Prostate gland (tissue), 2 donors: Measurements from ENCODE around the gene STRA8. TPM values are rescaled to one million over a fixed set of nuclear protein-coding genes. Genes with fewer than 3 reads are reported as not detected.

Source experiments
- DNase-seq: peaks from one replicate; pipeline ENCODE4 v3.0.0-alpha.2; 2019; ENCODE audit warnings: low spot score
- H3K27ac ChIP-seq, 2 donors: fragments of 200-600 bp; sonication (generic); 2 replicates each; pipeline ENCODE4 v1.5.1; 2017 to 2019
- H3K27me3 ChIP-seq: fragments of 200-600 bp; sonication (generic); replicated peaks from 2 replicates; pipeline ENCODE4 v1.5.1; 2019; ENCODE audit not compliant: insufficient read depth
- H3K36me3 ChIP-seq, 2 donors: fragments of 200-600 bp; sonication (generic); 1 replicate in 1 of 2; 2 replicates in 1 of 2; pipeline versions ENCODE4 v1.5.1 to v1.8.1; 2017 to 2019
- H3K4me1 ChIP-seq: fragments of 200-600 bp; sonication (generic); replicated peaks from 2 replicates; pipeline ENCODE4 v1.5.1; 2019
- H3K4me3 ChIP-seq, 2 donors: fragments of 200-600 bp; sonication (generic); 2 replicates each; pipeline ENCODE4 v1.5.1; 2017 to 2019
- H3K9me3 ChIP-seq: fragments of 200-600 bp; sonication (generic); 2 replicates; pipeline ENCODE4 v1.5.1; 2017
- CTCF ChIP-seq, 4 experiments: fragments of 200-600 bp in 2 of 4; fragments of 450-650 bp in 2 of 4; sonication (generic) in 2 of 4; IDR thresholded peaks; 1 replicate in 3 of 4; 2 replicates in 1 of 4; pipeline ENCODE4 v1.5.1; 2016 to 2019; ENCODE audit warnings: antibody characterized with exemption in 4 of 4, mild to moderate bottlenecking in 2 of 4, moderate library complexity in 2 of 4
- POLR2A ChIP-seq: fragments of 450-650 bp; IDR thresholded peaks from one replicate; pipeline ENCODE4 v1.6.1; 2016; ENCODE audit warnings: antibody characterized with exemption, mild to moderate bottlenecking
- POLR2AphosphoS5 ChIP-seq: sonication (generic); formaldehyde crosslinking; IDR thresholded peaks from one replicate; pipeline ENCODE4 v1.6.1; 2017; ENCODE audit warnings: antibody characterized with exemption
- WGBS: methylation state at CpG from one replicate; pipeline ENCODE4 v1.1.5; 2018; 5-methylcytosine and 5-hydroxymethylcytosine counted together
- intact Hi-C: fragments of 100-400 bp; cut with DNase I; formaldehyde crosslinking; loops from one replicate; pipeline ENCODE4 v1.14.2; 2022
- total RNA-seq, 2 donors: library from RNA; depleted of rRNA; stranded (reverse); fragments of >200 nt; gene quantifications; one replicate each; pipeline ENCODE4 v1.1.0, GENCODE V29; 2016

The STRA8 gene
- total RNA-seq, 2 donors from 2014 or later = not detected

- TF ChIP-seq POLR2AphosphoS5 = no peak
- no peak for TF ChIP-seq POLR2A
- Histone ChIP-seq H3K9me3 (no peaks in the 10 kb centered on the region), H3K27me3 (no peaks in the 10 kb centered on the region), H3K27ac (peak overlapping the region in 1 of 2 donors; percentile 24), H3K4me1 (no peaks in the 10 kb centered on the region), H3K36me3 (peaks cover 8 to 16% of the 10 kb centered on the region in 2 donors), H3K4me3 (no peak overlapping the region)
- peak; percentile 32 for DNase-seq
- intact Hi-C loops = no loop called here
- 62% methylated on average over 11 of the region's 11 CpGs for WGBS
These were observed 40.6 kb upstream of the STRA8 start for GRCh38 chr7:135192914-135193536.

GRCh38 chr7:135193615-135194081 is 40.0 kb upstream of the STRA8 start:
- Histone ChIP-seq H3K4me1 (no peaks in the 10 kb centered on the region), H3K36me3 (peaks cover 5 to 10% of the 10 kb centered on the region in 2 donors), H3K27ac (peak overlapping the region in 1 of 2 donors; percentile 24), H3K27me3 (no peaks in the 10 kb centered on the region), H3K4me3 (no peak overlapping the region), H3K9me3 (no peaks in the 10 kb centered on the region)
- no peak for DNase-seq
- no peak for TF ChIP-seq CTCF (IDR thresholded peaks at IDR 0.05)
- no peak for TF ChIP-seq POLR2AphosphoS5
- no peak for TF ChIP-seq POLR2A
- 89% methylated on average over 10 of the region's 10 CpGs for WGBS
- intact Hi-C loops = no loop called here

GRCh38 chr7:135194494-135195095 is 39.0 kb upstream of the STRA8 start:
- Histone ChIP-seq H3K27ac (peak overlapping the region in 1 of 2 donors; percentile 24), H3K36me3 (peaks cover 4 to 5% of the 10 kb centered on the region in 2 donors), H3K4me1 (no peaks in the 10 kb centered on the region), H3K4me3 (no peak overlapping the region), H3K27me3 (no peaks in the 10 kb centered on the region), H3K9me3 (no peaks in the 10 kb centered on the region)
- WGBS = 87% methylated on average over 12 of the region's 12 CpGs
- no peak for DNase-seq
- TF ChIP-seq POLR2AphosphoS5 = no peak
- no peak for TF ChIP-seq POLR2A
- TF ChIP-seq CTCF (IDR thresholded peaks at IDR 0.05) = no peak
- intact Hi-C loops = no loop called here

GRCh38 chr7:135195156-135195555 is 38.5 kb upstream of the STRA8 start:
- no peak for TF ChIP-seq CTCF (IDR thresholded peaks at IDR 0.05)
- TF ChIP-seq POLR2A = no peak
- no peak for TF ChIP-seq POLR2AphosphoS5
- intact Hi-C loops = no loop called here
- Histone ChIP-seq H3K9me3 (no peaks in the 10 kb centered on the region), H3K27ac (no peak overlapping the region), H3K27me3 (no peaks in the 10 kb centered on the region), H3K4me3 (no peak overlapping the region), H3K4me1 (no peaks in the 10 kb centered on the region), H3K36me3 (peaks cover 4 to 5% of the 10 kb centered on the region in 2 donors)
- no peak for DNase-seq
- 87% methylated on average over 4 of the region's 4 CpGs for WGBS

- no peaks in the 10 kb centered on the region for H3K27me3 ChIP-seq
- no peak overlapping the region for H3K27ac ChIP-seq
- peaks cover 4 to 5% of the 10 kb centered on the region in 2 donors for H3K36me3 ChIP-seq
- intact Hi-C loops = no loop called here
- H3K4me1 ChIP-seq = no peaks in the 10 kb centered on the region
- H3K4me3 ChIP-seq = no peak overlapping the region
- no peak for DNase-seq
- TF ChIP-seq CTCF (IDR thresholded peaks at IDR 0.05) = no peak
- WGBS = 89% methylated on average over 14 of the region's 14 CpGs
- H3K9me3 ChIP-seq = no peaks in the 10 kb centered on the region
These were observed 37.5 kb upstream of the STRA8 start for GRCh38 chr7:135195968-135196629.
